H1 (cell line): ENCODE measurements around the gene LSM6. TPM values are rescaled to one million over a fixed set of nuclear protein-coding genes. Genes with fewer than 3 reads are reported as not detected.

Source experiments
- ASH2L ChIP-seq: fragments of 200-600, 300-600 bp; sonication (generic); IDR thresholded peaks from one replicate; pipeline ENCODE4 v1.7.1; 2017; ENCODE audit warnings: low read length
- BCL11A ChIP-seq, 2 experiments: IDR thresholded peaks; one replicate each; pipeline ENCODE4 v1.6.1; 2011; ENCODE audit warnings: low read depth in 2 of 2, low read length in 2 of 2, mild to moderate bottlenecking in 2 of 2
- CHD7 ChIP-seq: fragments of 300-600 bp; sonication (generic); IDR thresholded peaks from 2 replicates; pipeline ENCODE4 v1.7.1; 2012; ENCODE audit warnings: low read length, moderate library complexity, mild to moderate bottlenecking, inconsistent platforms; ENCODE audit not compliant: insufficient replicate concordance
- CTBP2 ChIP-seq: IDR thresholded peaks from 2 replicates; pipeline ENCODE4 v1.7.0; 2011; ENCODE audit warnings: borderline replicate concordance, mild to moderate bottlenecking, moderate library complexity, mixed read lengths, low read length; ENCODE audit not compliant: insufficient read depth, insufficient read length
- JUN ChIP-seq: IDR thresholded peaks from 2 replicates; pipeline ENCODE4 v1.6.1; 2011; ENCODE audit warnings: low read depth, mild to moderate bottlenecking, improper control_type of control experiment, low read length
- KDM1A ChIP-seq: fragments of 200-600, 300-600 bp; sonication (generic); IDR thresholded peaks from 2 replicates; pipeline ENCODE4 v1.7.1; 2016; ENCODE audit warnings: mild to moderate bottlenecking, low read length, borderline replicate concordance
- MAFK ChIP-seq: IDR thresholded peaks from 2 replicates; pipeline ENCODE4 v1.6.1; 2012; ENCODE audit warnings: low read depth, mild to moderate bottlenecking, improper control_type of control experiment, low read length
- POLR2AphosphoS5 ChIP-seq: IDR thresholded peaks from 2 replicates; pipeline ENCODE4 v1.6.1; 2011; ENCODE audit warnings: low read depth, low read length
- POU5F1 ChIP-seq: IDR thresholded peaks from 2 replicates; pipeline ENCODE4 v1.6.1; 2011; ENCODE audit warnings: low read depth, mild to moderate bottlenecking, low read length, moderate library complexity
- SRF ChIP-seq: IDR thresholded peaks from 2 replicates; pipeline ENCODE4 v1.6.1; 2011; ENCODE audit warnings: mild to moderate bottlenecking, low read depth, low read length, moderate library complexity
- SUZ12 ChIP-seq: fragments of 200-600 bp; sonication (generic); IDR thresholded peaks from 2 replicates; pipeline ENCODE4 v1.6.1; 2012; ENCODE audit warnings: mild to moderate bottlenecking, inconsistent platforms, low read length, moderate library complexity, mixed read lengths
- TAF7 ChIP-seq: optimal IDR thresholded peaks from 2 replicates; pipeline ENCODE3; 2011; ENCODE audit warnings: low read depth, mild to moderate bottlenecking, inconsistent platforms, low read length, moderate library complexity, borderline replicate concordance
- polyA plus RNA-seq, 7 experiments: library from polyadenylated mRNA; depleted of rRNA in 3 of 7; stranded (reverse) in 5 of 7; unstranded in 2 of 7; fragments of >200 nt in 5 of 7; fragments of 200-250 nt in 2 of 7; gene quantifications; 1 replicate in 5 of 7; 2 replicates in 1 of 7; 4 replicates in 1 of 7; pipeline versions ENCODE4 v1.2.1 to v1.2.3, GENCODE V29; 2011 to 2013; ENCODE audit warnings: missing spikeins in 2 of 7, mixed read lengths in 2 of 7
- total RNA-seq: library from RNA; stranded (reverse); fragmentation: NEBNext Ultra II Directional; extraction: Animal tissue kit (Norgen Biotek cat#: 25700); gene quantifications from 2 replicates; pipeline ENCODE4 v1.2.1, GENCODE V29; 2021

The LSM6 gene
- total and polyA plus RNA-seq, 2 of the 8 experiments (the other 6 are each of a cell fraction or from before 2014, with no cell fraction given): 40.2 to 63.4 TPM

DNA sequence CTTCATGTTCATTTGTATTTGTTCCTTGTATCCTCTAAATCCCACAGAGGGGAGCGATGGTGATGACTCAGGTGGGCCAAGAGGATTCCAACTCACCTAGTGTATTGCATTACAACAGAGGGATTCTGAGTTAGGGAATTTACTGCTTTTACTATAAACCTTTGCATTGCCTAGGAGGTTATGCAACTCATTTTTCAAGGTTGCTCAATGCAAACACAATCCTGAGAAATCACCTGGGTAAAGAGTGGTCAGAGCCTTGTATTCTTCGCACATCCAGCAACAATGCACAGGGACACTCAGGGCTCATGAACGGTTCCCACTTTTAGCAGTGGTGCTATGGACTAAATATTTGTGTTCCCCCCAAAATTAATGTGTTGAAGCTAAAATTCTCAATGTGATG lies 28.6 kb upstream of the LSM6 start (continued):
- no peak for TF ChIP-seq CHD7
- no peak for TF ChIP-seq ASH2L
- TF ChIP-seq BCL11A (IDR thresholded peaks at IDR 0.05; ENCODE audit: low read depth in 2 of 2, low read length in 2 of 2): no peak
- TF ChIP-seq CTBP2: no peak
- no peak for TF ChIP-seq POLR2AphosphoS5
- TF ChIP-seq KDM1A: no peak
- no peak for TF ChIP-seq POU5F1
- TF ChIP-seq TAF7: no peak
- TF ChIP-seq MAFK: no peak
- TF ChIP-seq JUN: no peak
- no peak for TF ChIP-seq SRF
- no peak for TF ChIP-seq SUZ12
- TF ChIP-seq, all 59 proteins: peak for 0
